Neural progenitor cell (in vitro differentiated cells): Measurements from ENCODE around the gene XYLT1. TPM values are rescaled to one million over a fixed set of nuclear protein-coding genes. Genes with fewer than 3 reads are reported as not detected.

Experiments
- DNase-seq: peaks from one replicate; pipeline ENCODE4 v3.0.0-alpha.2; 2016; ENCODE audit warnings: low spot score
- H2AFZ ChIP-seq: fragments of 200-600 bp; sonication (generic); replicated peaks from 2 replicates; pipeline ENCODE4 v1.6.1; 2016; ENCODE audit warnings: antibody characterized with exemption
- H3F3A ChIP-seq: fragments of 200-600 bp; sonication (generic); 2 replicates; pipeline ENCODE4 v1.6.1; 2016; ENCODE audit warnings: antibody characterized with exemption, low read depth
- H3K27ac ChIP-seq: fragments of 200-600 bp; sonication (generic); 2 replicates; pipeline ENCODE4 v1.5.1; 2016; ENCODE audit warnings: mild to moderate bottlenecking
- H3K27me3 ChIP-seq: fragments of 200-600 bp; sonication (generic); 2 replicates; pipeline ENCODE4 v1.6.1; 2016; ENCODE audit warnings: mild to moderate bottlenecking, moderate library complexity
- H3K36me3 ChIP-seq: fragments of 200-600 bp; sonication (generic); 2 replicates; pipeline ENCODE4 v1.5.1; 2016
- H3K4me1 ChIP-seq: fragments of 200-600 bp; sonication (generic); 2 replicates; pipeline ENCODE4 v1.6.1; 2016; ENCODE audit warnings: mixed run types
- H3K4me2 ChIP-seq: fragments of 200-600 bp; sonication (generic); 2 replicates; pipeline ENCODE4 v1.6.1; 2016
- H3K4me3 ChIP-seq: fragments of 200-600 bp; sonication (generic); 2 replicates; pipeline ENCODE4 v1.5.1; 2016
- H3K79me2 ChIP-seq: fragments of 200-600 bp; sonication (generic); 2 replicates; pipeline ENCODE4 v1.6.1; 2016; ENCODE audit warnings: low read depth
- H3K9ac ChIP-seq: fragments of 200-600 bp; sonication (generic); 2 replicates; pipeline ENCODE4 v1.6.1; 2016
- H3K9me3 ChIP-seq: fragments of 200-600 bp; sonication (generic); 2 replicates; pipeline ENCODE4 v1.5.1; 2016; ENCODE audit warnings: low read depth
- H4K20me1 ChIP-seq: fragments of 200-600 bp; sonication (generic); 2 replicates; pipeline ENCODE4 v1.6.1; 2016; ENCODE audit warnings: low read depth
- H3K27ac Mint-ChIP-seq: 3 replicates; pipeline ENCODE4 v1.8.0; 2021; ENCODE audit warnings: mixed read lengths
- H3K27me3 Mint-ChIP-seq: 2 replicates; pipeline ENCODE4 v1.8.0; 2022; ENCODE audit warnings: low read depth, mild to moderate bottlenecking, inconsistent platforms, moderate library complexity, mixed read lengths; ENCODE audit not compliant: insufficient read depth
- H3K36me3 Mint-ChIP-seq: 3 replicates; pipeline ENCODE4 v1.8.0; 2021; ENCODE audit warnings: mixed read lengths
- H3K4me1 Mint-ChIP-seq: 3 replicates; pipeline ENCODE4 v1.8.0; 2021; ENCODE audit warnings: mixed read lengths
- H3K4me3 Mint-ChIP-seq: 3 replicates; pipeline ENCODE4 v1.8.0; 2021; ENCODE audit warnings: mild to moderate bottlenecking, moderate library complexity, mixed read lengths
- H3K9me3 Mint-ChIP-seq: 3 replicates; pipeline ENCODE4 v1.8.0; 2020; ENCODE audit warnings: mixed read lengths
- EZH2 ChIP-seq: fragments of 200-600 bp; sonication (generic); IDR thresholded peaks from 2 replicates; pipeline ENCODE4 v1.6.1; 2017; ENCODE audit warnings: antibody characterized with exemption, mild to moderate bottlenecking, moderate library complexity
- EZH2phosphoT487 ChIP-seq: fragments of 200-600 bp; sonication (generic); IDR thresholded peaks from 2 replicates; pipeline ENCODE4 v1.6.1; 2017; ENCODE audit warnings: antibody characterized with exemption
- total RNA-seq: library from RNA; depleted of rRNA; stranded (reverse); fragments of >200 nt; gene quantifications from 2 replicates; pipeline ENCODE4 v1.2.3, GENCODE V29; 2015; ENCODE audit warnings: low replicate concordance
- TF ChIP-seq, protein P1 (sequence below): fragments of 200-600 bp; sonication (generic); IDR thresholded peaks from 2 replicates; pipeline ENCODE4 v1.5.1; 2017; ENCODE audit warnings: antibody characterized with exemption, mild to moderate bottlenecking

Gene XYLT1
- total RNA-seq, 1 donor from 2014 or later: 5.9 TPM

GRCh38 chr16:17270683-17271109 is 200.1 kb downstream of the XYLT1 start:
- Mint-ChIP-seq H3K27ac (peak overlapping the region; percentile 57), H3K4me1 (peaks cover 43% of the 10 kb centered on the region), H3K27me3 (peaks cover 2% of the 10 kb centered on the region), H3K4me3 (no peak overlapping the region), H3K9me3 (no peaks in the 10 kb centered on the region), H3K36me3 (no peaks in the 10 kb centered on the region)
- no peak overlapping the region for H2AFZ ChIP-seq
- no peak overlapping the region for H3K4me2 ChIP-seq
- no peak overlapping the region for H3K9ac ChIP-seq
- no peak overlapping the region for H3K27ac ChIP-seq
- H3K79me2 ChIP-seq: no peaks in the 10 kb centered on the region
- no peaks in the 10 kb centered on the region for H3F3A ChIP-seq
- H4K20me1 ChIP-seq: no peaks in the 10 kb centered on the region
- no peaks in the 10 kb centered on the region for H3K9me3 ChIP-seq
- no peak for DNase-seq
- H3K36me3 ChIP-seq: no peaks in the 10 kb centered on the region
- no peak overlapping the region for H3K4me3 ChIP-seq
- H3K4me1 ChIP-seq: peaks cover 6% of the 10 kb centered on the region
- no peaks in the 10 kb centered on the region for H3K27me3 ChIP-seq
- TF ChIP-seq, protein P1, sequence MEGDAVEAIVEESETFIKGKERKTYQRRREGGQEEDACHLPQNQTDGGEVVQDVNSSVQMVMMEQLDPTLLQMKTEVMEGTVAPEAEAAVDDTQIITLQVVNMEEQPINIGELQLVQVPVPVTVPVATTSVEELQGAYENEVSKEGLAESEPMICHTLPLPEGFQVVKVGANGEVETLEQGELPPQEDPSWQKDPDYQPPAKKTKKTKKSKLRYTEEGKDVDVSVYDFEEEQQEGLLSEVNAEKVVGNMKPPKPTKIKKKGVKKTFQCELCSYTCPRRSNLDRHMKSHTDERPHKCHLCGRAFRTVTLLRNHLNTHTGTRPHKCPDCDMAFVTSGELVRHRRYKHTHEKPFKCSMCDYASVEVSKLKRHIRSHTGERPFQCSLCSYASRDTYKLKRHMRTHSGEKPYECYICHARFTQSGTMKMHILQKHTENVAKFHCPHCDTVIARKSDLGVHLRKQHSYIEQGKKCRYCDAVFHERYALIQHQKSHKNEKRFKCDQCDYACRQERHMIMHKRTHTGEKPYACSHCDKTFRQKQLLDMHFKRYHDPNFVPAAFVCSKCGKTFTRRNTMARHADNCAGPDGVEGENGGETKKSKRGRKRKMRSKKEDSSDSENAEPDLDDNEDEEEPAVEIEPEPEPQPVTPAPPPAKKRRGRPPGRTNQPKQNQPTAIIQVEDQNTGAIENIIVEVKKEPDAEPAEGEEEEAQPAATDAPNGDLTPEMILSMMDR: no peak
- TF ChIP-seq EZH2 (no peak), EZH2phosphoT487 (no peak)

GRCh38 chr16:17270111-17270510 is 200.6 kb downstream of the XYLT1 start:
- H3K4me3 Mint-ChIP-seq: no peak overlapping the region
- H4K20me1 ChIP-seq: no peaks in the 10 kb centered on the region
- H3K27ac Mint-ChIP-seq: no peak overlapping the region
- H3K9me3 ChIP-seq: no peaks in the 10 kb centered on the region
- peaks cover under 1% of the 10 kb centered on the region for H3K4me1 ChIP-seq
- no peak overlapping the region for H3K4me3 ChIP-seq
- no peak overlapping the region for H2AFZ ChIP-seq
- no peak overlapping the region for H3K27ac ChIP-seq
- no peaks in the 10 kb centered on the region for H3F3A ChIP-seq
- H3K36me3 ChIP-seq: no peaks in the 10 kb centered on the region
- H3K9ac ChIP-seq: no peak overlapping the region
- TF ChIP-seq EZH2: no peak
- TF ChIP-seq EZH2phosphoT487: no peak
- TF ChIP-seq, protein P1: no peak
- H3K4me2 ChIP-seq: no peak overlapping the region
- H3K27me3 Mint-ChIP-seq: peaks cover 2% of the 10 kb centered on the region
- no peaks in the 10 kb centered on the region for H3K9me3 Mint-ChIP-seq
- DNase-seq: no peak
- H3K79me2 ChIP-seq: no peaks in the 10 kb centered on the region
- H3K36me3 Mint-ChIP-seq: no peaks in the 10 kb centered on the region
- H3K4me1 Mint-ChIP-seq: peaks cover 37% of the 10 kb centered on the region
- H3K27me3 ChIP-seq: no peaks in the 10 kb centered on the region

GRCh38 chr16:17269439-17269838 is 201.3 kb downstream of the XYLT1 start:
- H3F3A ChIP-seq: no peaks in the 10 kb centered on the region
- H3K79me2 ChIP-seq: no peaks in the 10 kb centered on the region
- Mint-ChIP-seq H3K4me1 (peaks cover 33% of the 10 kb centered on the region), H3K4me3 (no peak overlapping the region), H3K9me3 (no peaks in the 10 kb centered on the region), H3K27me3 (peaks cover 2% of the 10 kb centered on the region), H3K36me3 (no peaks in the 10 kb centered on the region), H3K27ac (no peak overlapping the region)
- no peaks in the 10 kb centered on the region for H3K27me3 ChIP-seq
- no peak overlapping the region for H3K4me3 ChIP-seq
- no peak for DNase-seq
- TF ChIP-seq EZH2phosphoT487 (no peak), EZH2 (no peak)
- TF ChIP-seq, protein P1: no peak
- no peak overlapping the region for H3K27ac ChIP-seq
- no peaks in the 10 kb centered on the region for H4K20me1 ChIP-seq
- no peaks in the 10 kb centered on the region for H3K36me3 ChIP-seq
- H3K4me2 ChIP-seq: no peak overlapping the region
- no peaks in the 10 kb centered on the region for H3K4me1 ChIP-seq
- H3K9ac ChIP-seq: no peak overlapping the region
- no peaks in the 10 kb centered on the region for H3K9me3 ChIP-seq
- no peak overlapping the region for H2AFZ ChIP-seq
